OCI-LY1 (cell line): Measurements from ENCODE around the gene CCDC154.

Source experiments
- H2AFZ ChIP-seq: fragments of 200-600 bp; sonication (generic), shearing (Covaris generic); 2 replicates; pipeline ENCODE4 v1.6.0; 2014; ENCODE audit warnings: antibody characterized with exemption, mild to moderate bottlenecking, low read length
- H3F3A ChIP-seq: fragments of 200-600 bp; sonication (generic), shearing (Covaris generic); 2 replicates; pipeline ENCODE4 v1.6.0; 2014; ENCODE audit warnings: mild to moderate bottlenecking, antibody characterized with exemption, low read length, moderate library complexity; ENCODE audit not compliant: insufficient read depth
- H3K27ac ChIP-seq: fragments of 200-600 bp; sonication (generic); 2 replicates; pipeline ENCODE4 v1.5.1; 2014; ENCODE audit warnings: low read length, mixed run types, mild to moderate bottlenecking, low read depth; ENCODE audit not compliant: poor library complexity, severe bottlenecking
- H3K27me3 ChIP-seq: fragments of 200-600 bp; sonication (generic); 2 replicates; pipeline ENCODE4 v1.6.0; 2014; ENCODE audit warnings: antibody characterized with exemption, mild to moderate bottlenecking, low read length, moderate library complexity; ENCODE audit not compliant: insufficient read depth
- H3K36me3 ChIP-seq: fragments of 200-600 bp; sonication (generic); 2 replicates; pipeline ENCODE4 v1.6.1; 2014; ENCODE audit warnings: mild to moderate bottlenecking, antibody characterized with exemption, low read length, moderate library complexity, mixed read lengths; ENCODE audit not compliant: insufficient read depth
- H3K4me1 ChIP-seq: fragments of 200-600 bp; sonication (generic); 2 replicates; pipeline ENCODE4 v1.5.1; 2014; ENCODE audit warnings: mild to moderate bottlenecking, low read length, moderate library complexity; ENCODE audit not compliant: insufficient read depth, severe bottlenecking
- H3K4me2 ChIP-seq: fragments of 200-600 bp; sonication (generic), shearing (Covaris generic); 2 replicates; pipeline ENCODE4 v1.6.1; 2014; ENCODE audit warnings: low read length
- H3K4me3 ChIP-seq: fragments of 200-600 bp; sonication (generic); 2 replicates; pipeline ENCODE4 v1.5.1; 2014; ENCODE audit warnings: low read length, low read depth, mild to moderate bottlenecking, mixed read lengths; ENCODE audit not compliant: poor library complexity, severe bottlenecking
- H3K79me2 ChIP-seq: fragments of 200-600 bp; shearing (Covaris generic); 2 replicates; pipeline ENCODE4 v1.6.1; 2016; ENCODE audit warnings: mixed run types, low read length, mixed read lengths; ENCODE audit not compliant: insufficient read depth
- H3K9ac ChIP-seq: fragments of 200-600 bp; sonication (generic), shearing (Covaris generic); 2 replicates; pipeline ENCODE4 v1.6.1; 2014; ENCODE audit warnings: mild to moderate bottlenecking, low read length, mixed read lengths
- H3K9me2 ChIP-seq: fragments of 200-600 bp; sonication (generic), shearing (Covaris generic); 2 replicates; pipeline ENCODE4 v1.6.1; 2014; ENCODE audit warnings: low read depth, mild to moderate bottlenecking, low read length, mixed read lengths
- H3K9me3 ChIP-seq: fragments of 200-600 bp; shearing (Covaris generic); 2 replicates; pipeline ENCODE4 v1.6.1; 2014; ENCODE audit warnings: low read length, mixed read lengths
- H4K20me1 ChIP-seq: fragments of 200-600 bp; sonication (generic), shearing (Covaris generic); 2 replicates; pipeline ENCODE4 v1.6.0; 2016; ENCODE audit warnings: mild to moderate bottlenecking, low read length; ENCODE audit not compliant: insufficient read depth
- EZH2 ChIP-seq: fragments of 200-600 bp; sonication (generic), shearing (Covaris generic); IDR thresholded peaks from 2 replicates; pipeline ENCODE4 v1.8.0; 2017; ENCODE audit warnings: borderline replicate concordance, mixed run types, mild to moderate bottlenecking, antibody characterized with exemption, low read length, moderate library complexity, mixed read lengths
- TF ChIP-seq, protein P1 (sequence below): fragments of 200-600 bp; sonication (generic), shearing (Covaris generic); IDR thresholded peaks from 2 replicates; pipeline ENCODE4 v1.5.1; 2017; ENCODE audit warnings: mild to moderate bottlenecking, antibody characterized with exemption, low read length, moderate library complexity, mixed read lengths

CCDC154 gene

DNA sequence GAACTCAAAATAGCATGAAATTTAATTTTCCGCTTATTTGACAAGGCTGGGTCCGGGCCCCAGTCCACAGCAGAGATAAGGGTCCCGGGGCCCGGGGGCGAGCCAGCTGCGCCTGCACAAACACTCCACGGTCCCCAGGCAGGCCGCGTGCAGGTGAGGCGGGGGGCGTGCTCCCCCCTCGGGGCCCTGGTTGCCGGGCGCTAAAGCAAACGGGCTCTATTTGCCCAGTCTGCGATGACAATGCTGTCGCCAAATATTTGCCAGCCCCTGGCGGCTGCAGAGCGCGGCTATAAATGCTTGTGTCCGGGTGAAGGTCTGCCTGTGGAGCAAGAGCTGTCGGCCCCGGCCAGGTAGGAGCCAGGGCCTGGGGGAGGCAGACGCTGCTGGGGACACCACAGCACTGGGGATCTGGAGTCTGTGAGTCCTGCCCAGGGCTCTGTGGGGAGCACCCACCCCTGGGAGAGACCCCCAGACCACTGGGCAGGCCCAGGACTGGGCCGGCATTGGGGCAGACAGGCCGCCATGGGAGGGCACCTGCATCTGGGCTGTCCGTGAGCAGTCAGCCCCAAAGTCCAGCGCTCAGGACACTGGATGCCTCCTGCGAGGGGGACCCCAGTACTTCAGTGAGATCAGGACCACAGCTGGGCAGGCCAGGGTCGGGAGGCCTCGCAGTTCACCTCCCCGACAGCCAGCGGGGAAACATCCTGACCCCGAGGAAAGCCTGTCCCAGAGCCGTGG is 13.4 kb downstream of the CCDC154 start, which contains the start of gene PERCC1:
Gene PERCC1, plus strand, starts transcription at position 320 of the 738 bp plus-strand sequence. CDS start 1,516 bp downstream, outside the sequence.
- Histone ChIP-seq H3K9me2 (no peaks in the 10 kb centered on the region), H3K27ac (no peak within 1 kb of the TSS), H4K20me1 (no peaks in the 10 kb centered on the region), H2AFZ (no peak within 1 kb of the TSS), H3K27me3 (peaks cover 17% of the 10 kb centered on the region), H3K4me2 (no peak within 1 kb of the TSS), H3K4me3 (no peak within 1 kb of the TSS), H3F3A (no peaks in the 10 kb centered on the region), H3K36me3 (no peaks in the 10 kb centered on the region), H3K4me1 (no peaks in the 10 kb centered on the region), H3K9me3 (no peaks in the 10 kb centered on the region), H3K79me2 (no peaks in the 10 kb centered on the region), H3K9ac (no peak within 1 kb of the TSS)
- TF ChIP-seq, protein P1, sequence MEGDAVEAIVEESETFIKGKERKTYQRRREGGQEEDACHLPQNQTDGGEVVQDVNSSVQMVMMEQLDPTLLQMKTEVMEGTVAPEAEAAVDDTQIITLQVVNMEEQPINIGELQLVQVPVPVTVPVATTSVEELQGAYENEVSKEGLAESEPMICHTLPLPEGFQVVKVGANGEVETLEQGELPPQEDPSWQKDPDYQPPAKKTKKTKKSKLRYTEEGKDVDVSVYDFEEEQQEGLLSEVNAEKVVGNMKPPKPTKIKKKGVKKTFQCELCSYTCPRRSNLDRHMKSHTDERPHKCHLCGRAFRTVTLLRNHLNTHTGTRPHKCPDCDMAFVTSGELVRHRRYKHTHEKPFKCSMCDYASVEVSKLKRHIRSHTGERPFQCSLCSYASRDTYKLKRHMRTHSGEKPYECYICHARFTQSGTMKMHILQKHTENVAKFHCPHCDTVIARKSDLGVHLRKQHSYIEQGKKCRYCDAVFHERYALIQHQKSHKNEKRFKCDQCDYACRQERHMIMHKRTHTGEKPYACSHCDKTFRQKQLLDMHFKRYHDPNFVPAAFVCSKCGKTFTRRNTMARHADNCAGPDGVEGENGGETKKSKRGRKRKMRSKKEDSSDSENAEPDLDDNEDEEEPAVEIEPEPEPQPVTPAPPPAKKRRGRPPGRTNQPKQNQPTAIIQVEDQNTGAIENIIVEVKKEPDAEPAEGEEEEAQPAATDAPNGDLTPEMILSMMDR, result no peak

DNA sequence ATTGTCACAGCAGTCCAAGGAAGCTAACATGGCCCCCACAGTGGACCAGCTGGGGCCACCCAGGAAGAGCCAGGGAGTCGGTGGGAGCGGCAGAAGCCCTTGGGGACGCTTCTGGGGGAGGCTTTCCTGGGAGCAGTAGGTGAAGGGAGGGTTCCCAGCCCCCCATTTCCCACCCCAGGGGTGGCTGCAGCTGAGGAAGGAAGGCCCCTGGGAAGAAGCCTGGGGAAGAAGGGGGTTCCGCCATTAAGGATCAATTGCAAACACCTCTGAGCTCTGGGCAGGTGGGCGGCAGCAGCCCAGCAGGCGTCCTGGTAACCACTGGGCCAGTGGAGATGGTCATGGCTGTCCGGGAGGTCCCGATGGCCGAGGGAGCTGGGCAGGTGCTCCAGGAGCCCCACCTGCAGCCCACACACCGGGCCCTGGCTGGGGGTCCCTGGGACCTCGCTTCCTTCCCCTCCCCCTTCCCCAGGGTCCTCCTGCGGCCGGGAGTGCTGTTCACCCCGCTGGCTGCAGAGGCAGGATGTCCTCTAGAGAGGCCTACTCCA is 14.1 kb downstream of the CCDC154 start:
- no peak for TF ChIP-seq EZH2
- TF ChIP-seq, protein P1, result no peak
- Histone ChIP-seq H2AFZ (no peak overlapping the region), H3K4me1 (no peaks in the 10 kb centered on the region), H3K36me3 (no peaks in the 10 kb centered on the region), H3K9me3 (no peaks in the 10 kb centered on the region), H3K4me2 (no peak overlapping the region), H3K27ac (no peak overlapping the region), H3K79me2 (no peaks in the 10 kb centered on the region), H3K9me2 (no peaks in the 10 kb centered on the region), H3K9ac (no peak overlapping the region), H3K4me3 (no peak overlapping the region), H3F3A (no peaks in the 10 kb centered on the region), H4K20me1 (no peaks in the 10 kb centered on the region), H3K27me3 (peaks cover 17% of the 10 kb centered on the region)

DNA sequence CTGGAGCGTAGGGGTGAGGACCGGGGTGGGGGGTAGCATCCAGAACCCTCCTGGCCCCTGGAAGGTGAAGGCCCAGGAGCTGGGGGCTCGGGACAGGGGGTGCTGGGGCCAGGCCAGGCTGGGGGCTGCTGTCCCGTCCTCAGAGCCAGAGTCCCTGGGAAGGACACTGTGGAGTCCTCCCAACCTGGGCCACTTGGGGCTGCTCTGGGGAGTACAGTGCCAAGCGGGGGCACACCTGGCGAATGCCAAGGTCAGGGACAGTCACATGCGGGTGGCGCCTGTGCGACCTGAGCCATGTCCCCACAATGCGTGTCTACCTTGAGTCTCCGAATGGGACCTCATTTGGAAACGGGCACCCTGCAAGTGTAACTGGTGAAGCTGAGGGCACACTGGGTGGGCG is 14.7 kb downstream of the CCDC154 start:
- Histone ChIP-seq H4K20me1 (no peaks in the 10 kb centered on the region), H3F3A (no peaks in the 10 kb centered on the region), H3K9me3 (no peaks in the 10 kb centered on the region), H2AFZ (no peak overlapping the region), H3K4me1 (no peaks in the 10 kb centered on the region), H3K9me2 (no peaks in the 10 kb centered on the region), H3K4me3 (no peak overlapping the region), H3K79me2 (no peaks in the 10 kb centered on the region), H3K4me2 (no peak overlapping the region), H3K36me3 (no peaks in the 10 kb centered on the region), H3K27me3 (peaks cover 17% of the 10 kb centered on the region), H3K9ac (no peak overlapping the region), H3K27ac (no peak overlapping the region)
- TF ChIP-seq, protein P1, result no peak
- TF ChIP-seq EZH2, result no peak
